Kidney epithelial cell (primary cell): ENCODE data around the gene PPP2R5A. TPM values are rescaled to one million over a fixed set of nuclear protein-coding genes. Genes with fewer than 3 reads are reported as not detected.

Experiments used
- DNase-seq: peaks from one replicate; pipeline ENCODE4 v3.0.0-alpha.2; 2010; ENCODE audit warnings: low read depth
- H3K27me3 ChIP-seq: 2 replicates; pipeline ENCODE4 v1.6.0; 2011; ENCODE audit warnings: low read length; ENCODE audit not compliant: control insufficient read depth, insufficient read depth
- H3K36me3 ChIP-seq: 2 replicates; pipeline ENCODE4 v1.5.1; 2011; ENCODE audit warnings: low read length; ENCODE audit not compliant: control insufficient read depth, insufficient read depth
- H3K4me3 ChIP-seq: 2 replicates; pipeline ENCODE4 v1.5.1; 2011; ENCODE audit warnings: low read depth, mild to moderate bottlenecking, control low read depth, low read length
- total RNA-seq: library from RNA; depleted of rRNA; stranded (reverse); fragments of >200 nt; gene quantifications from 2 replicates; pipeline ENCODE4 v1.2.3, GENCODE V29; 2015
- TF ChIP-seq, protein P1 (sequence below): IDR thresholded peaks from 2 replicates; pipeline ENCODE4 v1.5.1; 2011; ENCODE audit warnings: mild to moderate bottlenecking, moderate library complexity, low read length, control low read depth, inconsistent platforms; ENCODE audit not compliant: insufficient read depth, poor library complexity, severe bottlenecking

The PPP2R5A gene
- total RNA-seq, 1 donor from 2014 or later, result 24.0 TPM

DNA sequence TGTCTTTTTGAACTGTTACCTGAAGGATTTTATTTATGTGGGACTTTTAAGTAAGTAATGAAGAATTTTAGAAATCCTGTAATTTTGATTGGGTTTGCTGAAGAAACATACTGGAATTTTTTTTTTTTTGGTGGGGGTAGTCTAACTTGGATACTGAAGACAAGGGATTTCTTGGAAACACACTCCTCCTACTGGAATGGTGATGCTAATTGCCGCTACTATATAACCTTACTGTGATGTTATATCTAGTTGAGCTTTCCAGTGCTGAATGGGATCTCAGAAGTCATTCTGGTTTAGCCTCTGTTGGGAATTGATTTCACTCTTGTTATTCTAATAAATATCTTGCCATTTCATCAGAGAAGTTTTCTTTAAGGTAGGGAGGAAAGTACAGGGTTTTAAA is 8.4 kb downstream of the PPP2R5A start:
- H3K27me3 ChIP-seq, result no peaks in the 10 kb centered on the region
- DNase-seq, result no peak
- TF ChIP-seq, protein P1, sequence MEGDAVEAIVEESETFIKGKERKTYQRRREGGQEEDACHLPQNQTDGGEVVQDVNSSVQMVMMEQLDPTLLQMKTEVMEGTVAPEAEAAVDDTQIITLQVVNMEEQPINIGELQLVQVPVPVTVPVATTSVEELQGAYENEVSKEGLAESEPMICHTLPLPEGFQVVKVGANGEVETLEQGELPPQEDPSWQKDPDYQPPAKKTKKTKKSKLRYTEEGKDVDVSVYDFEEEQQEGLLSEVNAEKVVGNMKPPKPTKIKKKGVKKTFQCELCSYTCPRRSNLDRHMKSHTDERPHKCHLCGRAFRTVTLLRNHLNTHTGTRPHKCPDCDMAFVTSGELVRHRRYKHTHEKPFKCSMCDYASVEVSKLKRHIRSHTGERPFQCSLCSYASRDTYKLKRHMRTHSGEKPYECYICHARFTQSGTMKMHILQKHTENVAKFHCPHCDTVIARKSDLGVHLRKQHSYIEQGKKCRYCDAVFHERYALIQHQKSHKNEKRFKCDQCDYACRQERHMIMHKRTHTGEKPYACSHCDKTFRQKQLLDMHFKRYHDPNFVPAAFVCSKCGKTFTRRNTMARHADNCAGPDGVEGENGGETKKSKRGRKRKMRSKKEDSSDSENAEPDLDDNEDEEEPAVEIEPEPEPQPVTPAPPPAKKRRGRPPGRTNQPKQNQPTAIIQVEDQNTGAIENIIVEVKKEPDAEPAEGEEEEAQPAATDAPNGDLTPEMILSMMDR, result peak; percentile 44
- no peak overlapping the region for H3K4me3 ChIP-seq
- no peaks in the 10 kb centered on the region for H3K36me3 ChIP-seq

DNA sequence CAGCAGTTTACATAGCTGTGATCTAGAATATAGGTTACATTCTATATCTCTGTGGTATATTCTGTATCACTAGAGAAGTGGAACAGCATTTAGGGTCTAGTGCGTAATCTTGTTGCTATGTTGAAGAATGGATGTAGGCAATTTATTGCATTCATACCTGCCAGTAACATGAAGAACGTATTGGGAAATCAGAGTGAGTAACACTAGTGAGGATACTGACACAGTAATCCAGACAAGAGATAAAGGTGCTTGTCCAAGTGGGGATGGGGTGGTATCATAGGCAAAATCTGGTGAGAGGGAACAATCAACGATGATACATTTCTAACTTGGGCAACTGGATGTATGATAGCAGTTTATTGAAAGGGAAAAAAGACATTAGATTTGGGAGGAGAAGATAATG is 9.8 kb downstream of the PPP2R5A start:
- TF ChIP-seq, protein P1, result no peak
- H3K4me3 ChIP-seq, result no peak overlapping the region
- H3K36me3 ChIP-seq, result no peaks in the 10 kb centered on the region
- no peak for DNase-seq
- H3K27me3 ChIP-seq, result no peaks in the 10 kb centered on the region

DNA sequence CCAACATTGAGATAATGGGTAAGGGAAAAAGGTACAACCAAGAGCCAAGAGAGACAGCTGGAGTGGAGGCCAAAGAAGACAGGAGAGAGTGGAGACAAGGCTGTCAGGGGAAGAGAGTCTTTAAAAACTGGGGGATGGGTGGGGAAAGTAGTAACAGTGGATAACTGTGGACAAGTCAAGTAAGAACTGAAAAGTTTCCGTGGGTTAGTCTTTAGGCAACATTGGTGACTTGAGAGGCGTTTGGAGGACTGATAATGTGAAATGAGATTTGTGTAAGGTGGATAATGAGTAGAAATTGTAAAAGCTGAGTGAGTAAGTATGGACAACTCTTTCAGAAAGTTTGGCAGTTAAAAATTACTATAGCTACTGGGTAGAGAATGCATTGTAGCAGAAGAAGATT is 10.4 kb downstream of the PPP2R5A start:
- TF ChIP-seq, protein P1, result no peak
- DNase-seq, result no peak
- no peaks in the 10 kb centered on the region for H3K27me3 ChIP-seq
- no peak overlapping the region for H3K4me3 ChIP-seq
- no peaks in the 10 kb centered on the region for H3K36me3 ChIP-seq

DNA sequence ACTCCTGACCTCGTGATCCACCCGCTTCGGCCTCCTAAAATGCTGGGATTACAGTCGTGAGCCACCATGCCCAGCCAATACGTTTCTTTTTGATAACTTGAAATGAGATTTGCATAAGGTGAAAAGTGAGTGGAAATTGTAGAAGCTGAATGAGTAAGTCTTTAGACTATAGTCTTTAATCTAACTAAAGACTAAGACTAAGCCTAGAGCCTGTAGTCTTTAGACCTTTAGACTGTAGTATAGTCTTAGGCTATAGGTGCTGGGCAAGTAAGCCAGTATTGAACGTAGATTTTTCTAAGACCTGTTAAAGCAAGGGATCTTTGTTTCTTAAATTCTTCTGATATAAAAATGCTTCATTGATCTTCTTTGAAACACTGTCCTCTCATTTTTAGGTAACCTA is 12.1 kb downstream of the PPP2R5A start:
- Histone ChIP-seq H3K36me3 (no peaks in the 10 kb centered on the region), H3K27me3 (no peaks in the 10 kb centered on the region), H3K4me3 (no peak overlapping the region)
- DNase-seq, result no peak
- TF ChIP-seq, protein P1, result no peak

DNA sequence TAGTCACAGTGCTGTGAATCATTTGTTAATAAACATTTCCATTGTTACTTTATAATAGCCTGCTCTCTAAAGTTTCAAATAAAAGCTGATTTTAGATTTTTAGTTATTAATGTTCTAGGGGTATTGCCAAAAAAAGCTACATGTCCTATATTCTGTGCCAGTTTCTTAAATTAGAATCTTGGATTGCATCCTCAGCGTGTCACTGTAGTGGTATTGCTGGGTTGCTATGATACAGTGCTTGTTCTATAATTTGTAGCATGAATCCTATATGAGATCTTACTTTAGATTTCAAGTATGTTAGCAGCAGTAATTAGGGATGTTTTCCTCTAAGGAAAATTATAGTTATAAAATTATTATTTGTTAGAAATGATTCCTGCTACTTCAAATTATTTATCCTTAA is 16.4 kb downstream of the PPP2R5A start:
- Histone ChIP-seq H3K27me3 (no peaks in the 10 kb centered on the region), H3K36me3 (no peaks in the 10 kb centered on the region), H3K4me3 (no peak overlapping the region)
- TF ChIP-seq, protein P1, result no peak
- DNase-seq, result no peak

DNA sequence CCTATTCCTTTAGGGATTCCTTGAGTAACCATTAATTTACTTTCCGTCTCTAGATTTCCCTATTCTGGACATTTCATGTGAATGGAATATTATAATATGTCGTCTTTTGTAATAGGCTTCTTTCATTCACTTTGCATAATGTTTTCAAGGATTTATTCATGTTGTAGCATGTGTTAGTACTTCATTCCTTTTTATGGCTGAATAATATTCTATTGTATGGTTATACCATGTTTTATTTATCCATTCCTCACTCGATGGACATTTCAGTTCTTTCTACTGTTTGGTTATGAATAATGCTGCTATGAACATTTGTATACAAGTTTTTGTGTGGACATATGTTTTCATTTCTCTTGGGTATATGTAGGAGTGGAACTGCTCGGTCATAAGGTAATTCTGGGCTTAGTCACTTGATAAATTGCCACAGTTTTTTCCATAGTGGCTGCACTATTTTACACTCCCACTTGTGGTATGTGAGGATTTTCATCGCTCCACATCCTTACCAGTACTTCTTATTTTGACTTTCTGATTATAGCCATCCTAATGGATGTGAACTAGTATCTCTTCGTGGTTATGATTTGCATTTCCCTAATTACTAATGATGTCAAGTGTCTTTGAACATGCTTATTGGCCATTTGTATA is 17.7 kb downstream of the PPP2R5A start:
- no peak overlapping the region for H3K4me3 ChIP-seq

More for the DNA sequence above, 17.7 kb downstream of the PPP2R5A start:
- TF ChIP-seq, protein P1, result no peak
- H3K27me3 ChIP-seq, result no peaks in the 10 kb centered on the region
- no peak for DNase-seq
- H3K36me3 ChIP-seq, result no peaks in the 10 kb centered on the region
